Sigmoid colon (tissue), 4 donors: ENCODE results near the gene SLAMF6.

ENCODE experiments used
- EP300 ChIP-seq, 4 donors: sonication (generic); formaldehyde crosslinking; IDR thresholded peaks; one replicate each; pipeline ENCODE4 v1.6.1; 2017; ENCODE audit warnings: antibody characterized with exemption in 4 of 4
- POLR2AphosphoS5 ChIP-seq, 4 donors: sonication (generic); formaldehyde crosslinking; IDR thresholded peaks; one replicate each; pipeline ENCODE4 v1.6.1; 2017; ENCODE audit warnings: antibody characterized with exemption in 4 of 4
- TF ChIP-seq, protein P1 (sequence below), 4 experiments: fragments of 450-650 bp in 3 of 4; fragments of 200-600 bp in 1 of 4; IDR thresholded peaks; one replicate each; pipeline ENCODE4 v1.5.1; 2016 to 2019; ENCODE audit warnings: antibody characterized with exemption in 4 of 4, mild to moderate bottlenecking in 3 of 4, moderate library complexity in 2 of 4

DNA sequence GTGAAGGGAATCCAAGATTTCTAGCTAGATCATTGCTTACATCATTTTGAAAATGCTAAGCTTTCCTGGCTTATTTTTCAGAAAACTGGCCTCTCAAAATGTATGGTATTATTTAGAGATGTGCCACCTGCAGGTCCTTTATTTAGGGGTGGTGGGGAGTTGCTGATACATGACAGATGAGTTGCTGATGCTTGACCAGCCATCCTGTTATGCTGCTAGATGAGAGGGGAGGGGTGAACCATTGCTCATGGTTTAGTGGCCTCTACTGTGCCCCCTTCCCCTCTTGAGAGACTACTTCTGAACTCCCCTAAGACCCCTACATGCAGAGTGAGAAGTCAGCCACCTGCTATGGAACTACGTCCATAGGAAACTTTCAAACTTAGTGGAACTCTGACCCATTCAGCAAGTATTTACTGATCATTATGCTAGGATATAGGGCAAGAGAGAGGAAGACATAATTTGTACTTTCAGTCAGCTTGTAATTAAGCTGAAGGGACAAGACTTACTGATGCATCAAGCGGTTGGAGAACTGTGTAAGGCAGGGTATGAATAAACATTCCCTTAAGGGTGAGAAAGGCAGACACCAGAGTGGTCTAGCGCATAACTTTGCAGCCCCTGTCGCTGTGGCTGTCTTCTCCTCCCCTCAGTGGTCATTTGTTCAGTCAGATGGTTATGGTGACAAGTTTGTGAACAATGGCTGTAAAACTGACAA lies 34.6 kb downstream of the SLAMF6 start:
- TF ChIP-seq, protein P1, sequence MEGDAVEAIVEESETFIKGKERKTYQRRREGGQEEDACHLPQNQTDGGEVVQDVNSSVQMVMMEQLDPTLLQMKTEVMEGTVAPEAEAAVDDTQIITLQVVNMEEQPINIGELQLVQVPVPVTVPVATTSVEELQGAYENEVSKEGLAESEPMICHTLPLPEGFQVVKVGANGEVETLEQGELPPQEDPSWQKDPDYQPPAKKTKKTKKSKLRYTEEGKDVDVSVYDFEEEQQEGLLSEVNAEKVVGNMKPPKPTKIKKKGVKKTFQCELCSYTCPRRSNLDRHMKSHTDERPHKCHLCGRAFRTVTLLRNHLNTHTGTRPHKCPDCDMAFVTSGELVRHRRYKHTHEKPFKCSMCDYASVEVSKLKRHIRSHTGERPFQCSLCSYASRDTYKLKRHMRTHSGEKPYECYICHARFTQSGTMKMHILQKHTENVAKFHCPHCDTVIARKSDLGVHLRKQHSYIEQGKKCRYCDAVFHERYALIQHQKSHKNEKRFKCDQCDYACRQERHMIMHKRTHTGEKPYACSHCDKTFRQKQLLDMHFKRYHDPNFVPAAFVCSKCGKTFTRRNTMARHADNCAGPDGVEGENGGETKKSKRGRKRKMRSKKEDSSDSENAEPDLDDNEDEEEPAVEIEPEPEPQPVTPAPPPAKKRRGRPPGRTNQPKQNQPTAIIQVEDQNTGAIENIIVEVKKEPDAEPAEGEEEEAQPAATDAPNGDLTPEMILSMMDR (IDR thresholded peaks at IDR 0.05) = no peak
- TF ChIP-seq EP300 (IDR thresholded peaks at IDR 0.05) = no peak
- no peak for TF ChIP-seq POLR2AphosphoS5 (IDR thresholded peaks at IDR 0.05)
